ENCODE measurements around the gene OR9K2.
"Not testable (repeated sequence)": the region's sequence is repeated elsewhere in the genome, so short reads cannot be mapped to it uniquely, and the experiment has no call there.

The OR9K2 gene

GRCh38 chr12:55126106-55126505 is at the start of gene OR9K2:
OR9K2 (plus strand) TSS chr12:55126406; CDS start chr12:55129835, 3,429 bp downstream.
- DNase-seq: no peak

DNA sequence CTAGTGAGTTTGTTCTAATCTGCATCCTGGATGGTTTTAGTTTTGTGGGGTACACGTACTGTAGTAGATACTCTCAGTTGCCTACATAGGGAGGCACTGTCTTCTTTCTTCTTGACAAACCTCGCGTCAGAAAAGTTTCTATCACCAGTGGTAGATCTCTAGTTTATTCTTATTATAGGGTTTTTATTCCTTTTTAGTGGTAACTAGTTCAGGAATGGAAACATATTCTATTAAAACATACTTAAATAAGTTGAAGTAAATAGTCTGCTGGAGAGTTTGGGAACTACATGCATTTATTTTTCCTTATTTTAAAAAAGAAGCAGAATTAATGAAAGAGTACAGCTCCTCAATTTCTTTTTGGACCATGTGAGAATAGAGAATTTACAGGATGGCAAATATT is 33.6 kb upstream of the OR9K2 start:
- no peak for DNase-seq

GRCh38 chr12:55112378-55112875 is 13.8 kb upstream of the OR9K2 start:
- no peak for DNase-seq

- no peak for DNase-seq
These were observed 10.1 kb upstream of the OR9K2 start for GRCh38 chr12:55116152-55116551.

- no peak for DNase-seq
These were observed 6.6 kb downstream of the OR9K2 start for GRCh38 chr12:55132816-55133215.

DNA sequence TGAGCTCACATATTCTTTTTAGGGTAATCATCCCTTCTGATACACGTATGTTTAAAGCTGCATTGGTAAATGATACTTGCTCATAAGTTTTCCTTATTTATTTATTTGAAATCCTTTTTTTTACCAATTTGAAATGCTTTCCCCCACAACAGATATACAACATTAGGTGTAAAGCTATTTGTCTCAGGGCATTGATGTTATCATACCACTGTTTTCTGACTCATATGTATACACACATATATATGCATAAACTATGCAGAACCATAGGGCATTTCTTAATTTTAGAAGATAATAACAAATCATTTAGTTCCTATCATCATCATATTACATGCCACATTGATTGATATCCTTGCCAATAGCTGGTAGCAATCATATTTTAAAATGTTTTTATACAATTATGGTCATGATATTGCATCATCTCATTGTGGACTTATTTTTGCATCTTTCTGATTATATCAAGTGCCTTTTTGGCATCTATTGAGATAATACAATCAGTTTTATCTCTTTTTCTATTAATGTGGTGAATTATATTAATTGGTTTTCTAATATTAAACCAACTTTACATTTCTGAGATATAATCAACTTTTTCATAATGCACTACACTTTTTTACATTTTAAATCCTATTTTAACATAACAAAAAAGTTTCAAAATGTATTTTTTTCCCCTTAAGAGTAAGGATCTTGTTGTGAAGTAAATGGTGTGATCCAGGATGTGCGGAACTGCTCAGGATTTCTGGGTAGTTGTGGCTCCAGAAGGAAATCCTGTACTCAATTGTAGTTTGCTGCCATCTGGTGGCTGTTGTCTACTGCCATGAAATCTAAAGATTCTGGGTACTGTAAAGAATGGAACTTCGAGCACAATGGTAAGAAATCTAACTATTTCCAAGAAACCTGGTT is 16.7 kb downstream of the OR9K2 start:
- no peak for DNase-seq

GRCh38 chr12:55143566-55143870 is 17.3 kb downstream of the OR9K2 start:
- no peak for DNase-seq

DNA sequence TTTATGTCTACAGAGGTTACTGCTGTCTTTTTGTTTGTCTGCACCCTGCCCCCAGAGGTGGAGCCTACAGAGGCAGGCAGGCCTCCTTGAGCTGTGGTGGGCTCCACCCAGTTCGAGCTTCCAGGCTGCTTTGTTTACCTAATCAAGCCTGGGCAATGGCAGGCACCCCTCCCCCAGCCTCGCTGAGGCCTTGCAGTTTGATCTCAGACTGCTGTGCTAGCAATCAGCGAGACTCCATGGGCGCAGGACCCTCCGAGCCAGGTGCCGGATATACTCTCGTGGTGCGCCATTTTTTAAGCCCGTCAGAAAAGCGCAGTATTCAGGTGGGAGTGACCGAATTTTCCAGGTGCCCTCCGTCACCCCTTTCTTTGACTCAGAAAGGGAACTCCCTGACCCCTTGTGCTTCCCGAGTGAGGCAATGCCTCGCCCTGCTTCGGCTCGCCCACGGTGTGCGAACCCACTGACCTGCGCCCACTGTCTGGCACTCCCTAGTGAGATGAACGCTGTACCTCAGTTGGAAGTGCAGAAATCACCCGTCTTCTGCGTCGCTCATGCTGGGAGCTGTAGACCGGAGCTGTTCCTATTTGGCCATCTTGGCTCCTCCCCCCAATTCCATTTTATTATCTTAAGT is 40.9 kb downstream of the OR9K2 start:
- DNase-seq: not testable (repeated sequence)

- DNase-seq: no peak
These were observed 45.2 kb downstream of the OR9K2 start for GRCh38 chr12:55171445-55171844.

DNA sequence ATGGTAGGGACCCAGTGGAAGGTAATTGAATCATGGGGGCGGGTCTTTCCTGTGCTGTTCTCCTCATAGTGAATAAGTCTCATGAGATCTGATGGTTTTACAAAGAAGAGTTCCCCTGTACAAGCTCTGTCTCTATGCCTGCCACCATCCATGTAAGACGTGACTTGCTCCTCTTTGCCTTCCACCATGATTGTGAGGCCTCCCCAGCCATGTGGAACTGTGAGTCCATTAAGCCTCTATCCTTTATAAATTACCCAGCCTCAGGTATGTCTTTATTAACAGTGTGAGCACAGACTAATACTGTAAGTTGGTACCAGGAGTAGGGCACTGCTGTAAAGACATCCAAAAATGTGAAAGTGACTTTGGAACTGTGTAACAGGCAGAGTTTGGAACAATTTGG is 45.6 kb downstream of the OR9K2 start:
- DNase-seq: not testable (repeated sequence)

- DNase-seq: no peak
These were observed 46.5 kb downstream of the OR9K2 start for GRCh38 chr12:55172686-55173085.

DNA sequence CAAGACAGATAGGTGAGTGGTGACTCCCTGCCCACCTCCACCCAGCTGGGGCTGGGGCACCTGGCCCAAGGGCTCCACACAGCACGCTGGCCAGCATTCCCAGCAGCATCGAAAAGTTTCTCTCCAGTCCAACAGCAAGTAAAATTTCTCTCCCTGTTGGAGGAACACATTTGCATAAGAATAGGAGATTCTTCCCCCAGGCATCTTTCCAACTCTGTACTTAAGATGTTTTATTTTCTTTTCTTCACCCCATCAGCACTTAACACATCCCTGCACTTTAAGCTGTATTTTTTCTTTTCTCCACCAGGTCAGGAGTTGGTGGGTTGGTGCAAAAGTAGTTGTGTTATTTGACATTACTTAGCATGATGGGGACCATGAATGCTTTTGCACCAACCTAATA is 47.2 kb downstream of the OR9K2 start:
- no peak for DNase-seq
